H9 (cell line): Measurements from ENCODE around the gene MAPK6. TPM values are rescaled to one million over a fixed set of nuclear protein-coding genes. Genes with fewer than 3 reads are reported as not detected.

Experiments used
- DNase-seq: peaks from one replicate; pipeline ENCODE4 v3.0.0-alpha.2; 2017
- H2AFZ ChIP-seq: one replicate; pipeline ENCODE4 v1.6.1; 2013; ENCODE audit warnings: mild to moderate bottlenecking, low read length, control low read depth, moderate library complexity
- H2AK5ac ChIP-seq: 2 replicates; pipeline ENCODE4 v1.6.1; 2013; ENCODE audit warnings: low read length, control low read depth, mixed read lengths; ENCODE audit not compliant: insufficient read length
- H2BK120ac ChIP-seq: one replicate; pipeline ENCODE4 v1.6.1; 2013; ENCODE audit warnings: low read depth, mild to moderate bottlenecking, low read length, control low read depth, inconsistent platforms; ENCODE audit not compliant: poor library complexity, severe bottlenecking
- H2BK12ac ChIP-seq: 2 replicates; pipeline ENCODE4 v1.6.1; 2013; ENCODE audit warnings: low read length, control low read depth, mixed read lengths, low read depth; ENCODE audit not compliant: insufficient read length
- H2BK15ac ChIP-seq: 2 replicates; pipeline ENCODE4 v1.6.1; 2013; ENCODE audit warnings: low read depth, low read length, control low read depth
- H2BK20ac ChIP-seq: one replicate; pipeline ENCODE4 v1.6.1; 2013; ENCODE audit warnings: low read depth, mild to moderate bottlenecking, low read length, control low read depth, inconsistent platforms; ENCODE audit not compliant: poor library complexity, severe bottlenecking
- H2BK5ac ChIP-seq: 2 replicates; pipeline ENCODE4 v1.6.1; 2013; ENCODE audit warnings: low read length, control low read depth, mixed read lengths; ENCODE audit not compliant: insufficient read length
- H3K14ac ChIP-seq: 2 replicates; pipeline ENCODE4 v1.6.1; 2013; ENCODE audit warnings: low read length, control low read depth; ENCODE audit not compliant: insufficient read depth
- H3K18ac ChIP-seq: 2 replicates; pipeline ENCODE4 v1.6.1; 2013; ENCODE audit warnings: low read depth, mild to moderate bottlenecking, mixed read lengths, low read length, control low read depth; ENCODE audit not compliant: insufficient read length
- H3K23ac ChIP-seq: 2 replicates; pipeline ENCODE4 v1.6.1; 2013; ENCODE audit warnings: low read length, control low read depth, mixed read lengths, low read depth; ENCODE audit not compliant: insufficient read length
- H3K23me2 ChIP-seq: 2 replicates; pipeline ENCODE4 v1.6.1; 2013; ENCODE audit warnings: low read depth, mild to moderate bottlenecking, mixed read lengths, low read length, control low read depth; ENCODE audit not compliant: insufficient read length, poor library complexity, severe bottlenecking
- H3K27ac ChIP-seq: 2 replicates; pipeline ENCODE4 v1.5.1; 2013; ENCODE audit warnings: low read length, control low read depth, mixed read lengths, low read depth; ENCODE audit not compliant: insufficient read length
- H3K27me3 ChIP-seq: 2 replicates; pipeline ENCODE4 v1.6.1; 2013; ENCODE audit warnings: low read length, control low read depth, inconsistent platforms; ENCODE audit not compliant: insufficient read depth
- H3K4ac ChIP-seq: 2 replicates; pipeline ENCODE4 v1.6.1; 2013; ENCODE audit warnings: low read depth, mild to moderate bottlenecking, control low read depth, inconsistent platforms, low read length, moderate library complexity
- H3K4me1 ChIP-seq: 2 replicates; pipeline ENCODE4 v1.6.1; 2013; ENCODE audit warnings: low read length, control low read depth, inconsistent platforms; ENCODE audit not compliant: insufficient read depth
- H3K4me2 ChIP-seq: 2 replicates; pipeline ENCODE4 v1.6.1; 2013; ENCODE audit warnings: low read length, control low read depth, mixed read lengths; ENCODE audit not compliant: insufficient read length, insufficient read depth
- H3K56ac ChIP-seq: 2 replicates; pipeline ENCODE4 v1.6.1; 2013; ENCODE audit warnings: low read depth, mild to moderate bottlenecking, mixed read lengths, low read length, control low read depth; ENCODE audit not compliant: insufficient read length
- H3K79me1 ChIP-seq: 2 replicates; pipeline ENCODE4 v1.6.1; 2013; ENCODE audit warnings: low read depth, mild to moderate bottlenecking, moderate library complexity, low read length, control low read depth, inconsistent platforms; ENCODE audit not compliant: insufficient read depth, poor library complexity, severe bottlenecking
- H3K79me2 ChIP-seq: 2 replicates; pipeline ENCODE4 v1.6.1; 2013; ENCODE audit warnings: low read length, control low read depth, inconsistent platforms; ENCODE audit not compliant: insufficient read depth
- H3K9ac ChIP-seq: 2 replicates; pipeline ENCODE4 v1.6.1; 2013; ENCODE audit warnings: low read length, control low read depth, mixed read lengths; ENCODE audit not compliant: insufficient read length; ENCODE audit errors: extremely low read depth
- H3K9me3 ChIP-seq: one replicate; pipeline ENCODE4 v1.6.1; 2013; ENCODE audit warnings: low read depth, low read length, inconsistent platforms; ENCODE audit not compliant: control insufficient read depth
- H3T11ph ChIP-seq: one replicate; pipeline ENCODE4 v1.6.1; 2013; ENCODE audit warnings: mild to moderate bottlenecking, low read length, control low read depth, inconsistent platforms
- H4K20me1 ChIP-seq: one replicate; pipeline ENCODE4 v1.6.1; 2013; ENCODE audit not compliant: control insufficient read depth, insufficient read length, insufficient read depth
- H4K5ac ChIP-seq: 2 replicates; pipeline ENCODE4 v1.6.1; 2013; ENCODE audit warnings: low read depth, mild to moderate bottlenecking, mixed read lengths, low read length, control low read depth; ENCODE audit not compliant: insufficient read length
- H4K8ac ChIP-seq: replicated peaks from 2 replicates; pipeline ENCODE4 v1.6.1; 2013; ENCODE audit warnings: low read length, control low read depth, mixed read lengths, low read depth; ENCODE audit not compliant: insufficient read length
- H4K91ac ChIP-seq: 2 replicates; pipeline ENCODE4 v1.6.1; 2013; ENCODE audit warnings: low read depth, mild to moderate bottlenecking, moderate library complexity, mixed read lengths, low read length, control low read depth; ENCODE audit not compliant: insufficient read length
- H3K27ac Mint-ChIP-seq, 3 experiments: 2 replicates in 2 of 3; 3 replicates in 1 of 3; pipeline ENCODE4 v1.8.0; 2020 to 2021; ENCODE audit warnings: mixed read lengths in 3 of 3, mild to moderate bottlenecking in 1 of 3, moderate library complexity in 1 of 3
- H3K27me3 Mint-ChIP-seq: 2 replicates; pipeline ENCODE4 v1.8.0; 2021; ENCODE audit warnings: low read depth, mild to moderate bottlenecking, moderate library complexity, mixed read lengths
- H3K36me3 Mint-ChIP-seq, 3 experiments: 2 replicates in 2 of 3; 3 replicates in 1 of 3; pipeline ENCODE4 v1.8.0; 2020 to 2021; ENCODE audit warnings: low read depth in 3 of 3, mixed read lengths in 3 of 3; ENCODE audit not compliant: insufficient read depth in 1 of 3
- H3K4me1 Mint-ChIP-seq, 2 experiments: 2 replicates each; pipeline ENCODE4 v1.8.0; 2020; ENCODE audit warnings: mixed read lengths in 2 of 2
- H3K4me3 Mint-ChIP-seq, 2 experiments: 2 replicates in 1 of 2; 3 replicates in 1 of 2; pipeline ENCODE4 v1.8.0; 2020 to 2021; ENCODE audit warnings: mild to moderate bottlenecking in 2 of 2, mixed read lengths in 2 of 2, moderate library complexity in 1 of 2
- H3K9me3 Mint-ChIP-seq, 2 experiments: 2 replicates in 1 of 2; 3 replicates in 1 of 2; pipeline ENCODE4 v1.8.0; 2020; ENCODE audit warnings: mild to moderate bottlenecking in 2 of 2, mixed read lengths in 2 of 2, moderate library complexity in 1 of 2
- CTCF ChIP-seq: fragments of 200-600 bp; sonication (generic); conservative IDR thresholded peaks from 3 replicates; pipeline ENCODE4 v1.8.0; 2021; ENCODE audit warnings: antibody characterized with exemption, mild to moderate bottlenecking
- WGBS: extraction: QIAGEN DNeasy Blood & Tissue Kit; methylation state at CpG from one replicate; pipeline ENCODE4 v1.1.7; 2013; ENCODE audit warnings: missing lambda C conversion rate, low lambda C conversion rate, mixed read lengths; ENCODE audit not compliant: insufficient read length; ENCODE audit errors: extremely low coverage; 5-methylcytosine and 5-hydroxymethylcytosine counted together
- total RNA-seq: library from RNA; stranded (reverse); gene quantifications from 2 replicates; pipeline ENCODE4 v1.2.1, GENCODE V29; 2021

Gene MAPK6
- total RNA-seq, 1 experiment from 2014 or later, result 88.6 TPM

DNA sequence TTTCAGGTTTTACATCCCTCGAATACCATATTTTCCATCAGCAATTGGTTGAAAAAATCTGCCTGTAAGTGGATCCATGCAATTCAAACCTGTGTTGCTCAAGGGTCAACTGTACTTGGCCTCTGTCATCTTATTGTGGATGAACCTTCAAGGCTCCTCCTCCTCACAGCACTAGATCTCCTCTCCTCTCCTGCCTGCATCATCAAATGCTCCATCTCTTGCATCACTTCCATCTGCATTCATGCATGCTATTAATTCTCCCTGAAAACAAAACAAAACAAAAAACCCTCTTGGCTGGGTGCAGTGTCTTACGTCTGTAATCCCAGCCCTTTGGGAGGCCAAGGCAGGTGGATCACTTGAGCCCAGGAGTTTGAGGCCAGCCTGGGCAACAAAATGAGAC, 83.4 kb downstream of the MAPK6 start:
- Mint-ChIP-seq H3K27me3 (no peaks in the 10 kb centered on the region), H3K27ac (no peak overlapping the region; a peak in 1 of 7 replicates), H3K9me3 (no peaks in the 10 kb centered on the region), H3K4me1 (peaks cover 0 to 3% of the 10 kb centered on the region in 2 experiments; a peak in 1 of 4 replicates), H3K36me3 (no peaks in the 10 kb centered on the region), H3K4me3 (no peak overlapping the region)
- no peak overlapping the region for H2AFZ ChIP-seq
- no peak overlapping the region for H4K5ac ChIP-seq
- H2BK5ac ChIP-seq, result no peak overlapping the region
- no peaks in the 10 kb centered on the region for H3K23me2 ChIP-seq
- H2BK20ac ChIP-seq, result no peak overlapping the region
- no peak overlapping the region for H3K9ac ChIP-seq
- no peak overlapping the region for H2AK5ac ChIP-seq
- no peak overlapping the region for H3K23ac ChIP-seq
- H3T11ph ChIP-seq, result no peak overlapping the region
- H2BK120ac ChIP-seq, result no peak overlapping the region
- H2BK15ac ChIP-seq, result no peak overlapping the region
- no peaks in the 10 kb centered on the region for H3K9me3 ChIP-seq
- no peak overlapping the region for H4K8ac ChIP-seq
- H3K14ac ChIP-seq, result no peak overlapping the region
- no peaks in the 10 kb centered on the region for H3K27me3 ChIP-seq
- H4K20me1 ChIP-seq, result no peaks in the 10 kb centered on the region
- DNase-seq, result no peak
- no peak overlapping the region for H2BK12ac ChIP-seq
- no peak for TF ChIP-seq CTCF
- no peak overlapping the region for H3K56ac ChIP-seq
- H3K4me2 ChIP-seq, result no peak overlapping the region
- H4K91ac ChIP-seq, result no peak overlapping the region
- H3K27ac ChIP-seq, result no peak overlapping the region
- no peak overlapping the region for H3K4ac ChIP-seq
- no peak overlapping the region for H3K18ac ChIP-seq
- no peaks in the 10 kb centered on the region for H3K79me2 ChIP-seq
- no CpG with 5 or more reads among the region's 2 CpGs for WGBS
- H3K4me1 ChIP-seq, result no peaks in the 10 kb centered on the region
- no peaks in the 10 kb centered on the region for H3K79me1 ChIP-seq
